ENCODE results near the gene WBP4. TPM values are rescaled to one million over a fixed set of nuclear protein-coding genes. Genes with fewer than 3 reads are reported as not detected.
"Not testable (repeated sequence)": the region's sequence is repeated elsewhere in the genome, so short reads cannot be mapped to it uniquely, and the experiment has no call there.

Gene WBP4
- polyA plus RNA-seq, 1 of the 3 experiments (the other 2 are of a cell fraction), result 6.4 TPM

GRCh38 chr13:41034881-41035280, 26.4 kb upstream of the WBP4 start:
- no peak overlapping the region for H2AFZ ChIP-seq (ENCODE audit: low read depth)
- ChIA-PET POLR2A (no interaction called here), CTCF (no interaction called here)
- 95% methylated on average over 5 of the region's 5 CpGs for WGBS (ENCODE audit: low lambda C conversion rate)
- H3K4me3 ChIP-seq (ENCODE audit: low read depth in 2 of 2, low read length in 1 of 2), result no peak overlapping the region
- peaks cover 73% of the 10 kb centered on the region for H3K79me2 ChIP-seq (ENCODE audit: insufficient read depth)
- H3K9me3 ChIP-seq, result no peaks in the 10 kb centered on the region
- TF ChIP-seq CTCF (IDR thresholded peaks at IDR 0.05), result no peak
- no peak for TF ChIP-seq TEAD4 (IDR thresholded peaks at IDR 0.05; ENCODE audit: borderline replicate concordance, insufficient read depth)
- no peak for TF ChIP-seq EZH2phosphoT487 (IDR thresholded peaks at IDR 0.05; ENCODE audit: borderline replicate concordance, low read depth)
- TF ChIP-seq YY1 (IDR thresholded peaks at IDR 0.05; ENCODE audit: low read depth), result no peak
- TF ChIP-seq NFIC (IDR thresholded peaks at IDR 0.05; ENCODE audit: borderline replicate concordance), result no peak
- no peak for TF ChIP-seq RAD21 (IDR thresholded peaks at IDR 0.05; ENCODE audit: low read length)
- TF ChIP-seq MXI1 (IDR thresholded peaks at IDR 0.05; ENCODE audit: low read depth, low read length), result no peak
- TF ChIP-seq RFX5 (IDR thresholded peaks at IDR 0.05; ENCODE audit: low read length), result no peak
- TF ChIP-seq MEF2A (IDR thresholded peaks at IDR 0.05; ENCODE audit: borderline replicate concordance, low read depth), result no peak
- no peak for TF ChIP-seq SMC3 (IDR thresholded peaks at IDR 0.05; ENCODE audit: low read depth, low read length)
- TF ChIP-seq RXRA (IDR thresholded peaks at IDR 0.05; ENCODE audit: borderline replicate concordance, low read depth), result no peak
- no peak for TF ChIP-seq PBX3 (IDR thresholded peaks at IDR 0.05)
- H4K20me1 ChIP-seq (ENCODE audit: insufficient read depth), result peaks cover 14% of the 10 kb centered on the region
- no peaks in the 10 kb centered on the region for H3K27me3 ChIP-seq (ENCODE audit: insufficient read depth)
- H3K9ac ChIP-seq, result no peak overlapping the region
- H3K36me3 ChIP-seq (replicated peaks in 1 of 2; ENCODE audit: control insufficient read depth in 1 of 2, insufficient read depth in 2 of 2, low read length in 1 of 2), result peaks cover 0 to 4% of the 10 kb centered on the region in 2 experiments
- H3F3A ChIP-seq (replicated peaks; ENCODE audit: insufficient read depth), result peaks cover 7% of the 10 kb centered on the region
- DNase-seq, result no peak
- no peaks in the 10 kb centered on the region for H3K9me2 ChIP-seq
- H3K4me2 ChIP-seq, result no peak overlapping the region
- H3K4me1 ChIP-seq (ENCODE audit: control insufficient read depth in 1 of 2, insufficient read depth in 2 of 2, low read depth in 1 of 2, low read length in 1 of 2), result no peaks in the 10 kb centered on the region
- no peak overlapping the region for H3K27ac ChIP-seq (ENCODE audit: low read depth in 2 of 2, low read length in 1 of 2)

- H2AFZ ChIP-seq (ENCODE audit: low read depth); POLR2A ChIA-PET; DNase-seq; H3K9ac ChIP-seq; H3K4me1 ChIP-seq (ENCODE audit: control insufficient read depth in 1 of 2, insufficient read depth in 2 of 2, low read depth in 1 of 2, low read length in 1 of 2); H3K9me3 ChIP-seq; H3K4me3 ChIP-seq (ENCODE audit: low read depth in 2 of 2, low read length in 1 of 2); H3K9me2 ChIP-seq; H3K27me3 ChIP-seq (ENCODE audit: insufficient read depth); CTCF ChIA-PET; H3K36me3 ChIP-seq (replicated peaks in 1 of 2; ENCODE audit: control insufficient read depth in 1 of 2, insufficient read depth in 2 of 2, low read length in 1 of 2); H3K27ac ChIP-seq (ENCODE audit: low read depth in 2 of 2, low read length in 1 of 2); H3K4me2 ChIP-seq: not testable (repeated sequence)
- peaks cover 60% of the 10 kb centered on the region for H3K79me2 ChIP-seq (ENCODE audit: insufficient read depth)
- peaks cover 12% of the 10 kb centered on the region for H4K20me1 ChIP-seq (ENCODE audit: insufficient read depth)
- H3F3A ChIP-seq (replicated peaks; ENCODE audit: insufficient read depth), result peaks cover 11% of the 10 kb centered on the region
- WGBS (ENCODE audit: low lambda C conversion rate), result 99% methylated on average over 5 of the region's 5 CpGs
These were observed 24.8 kb upstream of the WBP4 start for GRCh38 chr13:41036557-41036956.
